Measurements from ENCODE around the gene FKBP2.

DNA sequence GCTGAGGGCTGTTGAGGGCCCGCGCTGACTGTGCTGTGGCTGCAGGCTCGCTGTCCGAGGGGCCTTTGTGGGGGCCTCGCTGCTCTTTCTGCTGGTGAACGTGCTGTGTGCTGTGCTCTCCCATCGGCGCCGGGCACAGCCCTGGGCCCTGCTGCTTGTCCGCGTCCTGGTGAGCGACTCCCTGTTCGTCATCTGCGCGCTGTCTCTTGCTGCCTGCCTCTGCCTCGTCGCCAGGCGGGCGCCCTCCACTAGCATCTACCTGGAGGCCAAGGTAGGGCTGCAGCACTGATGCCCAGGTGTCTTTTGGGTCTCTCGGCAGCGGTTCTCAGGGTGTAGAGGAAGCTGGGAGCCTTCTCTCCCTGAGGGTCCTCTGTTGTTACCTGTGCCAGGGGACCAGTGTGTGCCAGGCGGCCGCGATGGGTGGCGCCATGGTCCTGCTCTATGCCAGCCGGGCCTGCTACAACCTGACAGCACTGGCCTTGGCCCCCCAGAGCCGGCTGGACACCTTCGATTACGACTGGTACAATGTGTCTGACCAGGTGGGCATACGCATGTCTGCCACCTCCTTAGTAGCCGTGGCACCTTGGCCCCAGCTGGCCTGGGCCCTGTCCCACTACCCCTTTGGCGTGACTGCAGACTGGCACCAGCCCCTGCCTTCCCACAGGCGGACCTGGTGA is 46.9 kb downstream of the FKBP2 start:
- TF ChIP-seq ZNF670 (tag by site-specific recombination; IDR thresholded peaks at IDR 0.05; ENCODE audit: low read depth) (no peak), CTCF (tag by site-specific recombination; IDR thresholded peaks at IDR 0.05) (no peak), ZNF302 (tag by site-specific recombination; IDR thresholded peaks at IDR 0.05; ENCODE audit: low read depth) (no peak), ZFP3 (tag by site-specific recombination; IDR thresholded peaks at IDR 0.05; ENCODE audit: low read depth) (no peak), ZBTB11 (tag by site-specific recombination; conservative IDR thresholded peaks at IDR 0.05; ENCODE audit: low read depth) (no peak), ZBTB1 (tag by site-specific recombination; IDR thresholded peaks at IDR 0.05) (no peak)
- TF ChIP-seq, protein P1, sequence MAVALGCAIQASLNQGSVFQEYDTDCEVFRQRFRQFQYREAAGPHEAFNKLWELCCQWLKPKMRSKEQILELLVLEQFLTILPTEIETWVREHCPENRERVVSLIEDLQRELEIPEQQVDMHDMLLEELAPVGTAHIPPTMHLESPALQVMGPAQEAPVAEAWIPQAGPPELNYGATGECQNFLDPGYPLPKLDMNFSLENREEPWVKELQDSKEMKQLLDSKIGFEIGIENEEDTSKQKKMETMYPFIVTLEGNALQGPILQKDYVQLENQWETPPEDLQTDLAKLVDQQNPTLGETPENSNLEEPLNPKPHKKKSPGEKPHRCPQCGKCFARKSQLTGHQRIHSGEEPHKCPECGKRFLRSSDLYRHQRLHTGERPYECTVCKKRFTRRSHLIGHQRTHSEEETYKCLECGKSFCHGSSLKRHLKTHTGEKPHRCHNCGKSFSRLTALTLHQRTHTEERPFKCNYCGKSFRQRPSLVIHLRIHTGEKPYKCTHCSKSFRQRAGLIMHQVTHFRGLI (tag by site-specific recombination; IDR thresholded peaks at IDR 0.05), result no peak
